Endothelial cell of umbilical vein (primary cell): ENCODE measurements around the gene DCLK1. TPM values are rescaled to one million over a fixed set of nuclear protein-coding genes. Genes with fewer than 3 reads are reported as not detected.

ENCODE experiments used
- BruUV-seq: library from RNA; stranded (reverse); fragments of 400-500 nt; replicated peaks from 2 replicates; lab custom pipeline; 2021; lab: Mats Ljungman, UMichigan
- CTCF ChIA-PET: fragments of 300-600, 350-600 bp; sonication (Branson Sonifier 250); formaldehyde crosslinking; loops from one replicate; lab custom pipeline; 2021; ENCODE audit warnings: antibody characterized with exemption, inconsistent platforms; lab: Charles Lee
- POLR2A ChIA-PET: fragments of 300-600, 350-600 bp; sonication (Branson Sonifier 250); formaldehyde crosslinking; loops from one replicate; lab custom pipeline; 2021; ENCODE audit warnings: antibody characterized with exemption, inconsistent platforms; lab: Charles Lee
- DNase-seq: peaks from one replicate; pipeline ENCODE4 v3.0.0-alpha.2; 2011; ENCODE audit warnings: low read depth, low spot score
- FAIRE-seq: peaks from 2 replicates; lab custom pipeline; 2011; peaks lifted over from hg19 to GRCh38; lab: Jason Lieb, UNC
- H2AFZ ChIP-seq: 2 replicates; pipeline ENCODE4 v1.6.0; 2012; ENCODE audit warnings: low read depth, low read length, control low read depth, inconsistent platforms
- H3K27ac ChIP-seq: 2 replicates; pipeline ENCODE4 v1.5.1; 2011; ENCODE audit warnings: low read depth, mild to moderate bottlenecking, control low read depth, low read length, moderate library complexity; ENCODE audit not compliant: insufficient read depth
- H3K27me3 ChIP-seq, 2 experiments: 2 replicates each; pipeline versions ENCODE4 v1.6.0 to v1.6.1; 2011; ENCODE audit warnings: low read length in 2 of 2, mixed read lengths in 1 of 2; ENCODE audit not compliant: control insufficient read depth in 2 of 2, insufficient read depth in 2 of 2
- H3K36me3 ChIP-seq, 2 experiments: 2 replicates in 1 of 2; 3 replicates in 1 of 2; pipeline ENCODE4 v1.5.1; 2011; ENCODE audit warnings: low read length in 2 of 2, mild to moderate bottlenecking in 1 of 2, moderate library complexity in 1 of 2; ENCODE audit not compliant: control insufficient read depth in 2 of 2, insufficient read depth in 2 of 2; ENCODE audit errors: extremely low read depth in 1 of 2
- H3K4me1 ChIP-seq: 3 replicates; pipeline ENCODE4 v1.5.1; 2011; ENCODE audit warnings: mild to moderate bottlenecking, low read length; ENCODE audit not compliant: control insufficient read depth, insufficient read depth; ENCODE audit errors: extremely low read depth
- H3K4me2 ChIP-seq: 2 replicates; pipeline ENCODE4 v1.6.1; 2011; ENCODE audit warnings: low read length, control low read depth, mixed read lengths; ENCODE audit not compliant: insufficient read depth
- H3K4me3 ChIP-seq, 3 experiments: fragments of 200-600 bp in 1 of 3; sonication (generic), shearing (Covaris generic) in 1 of 3; replicated peaks in 1 of 3; 2 replicates each; pipeline ENCODE4 v1.5.1; 2011 to 2016; ENCODE audit warnings: control low read depth in 3 of 3, low read length in 3 of 3, mild to moderate bottlenecking in 2 of 3, inconsistent platforms in 1 of 3, low read depth in 1 of 3, moderate library complexity in 1 of 3; ENCODE audit not compliant: insufficient read depth in 1 of 3
- H3K79me2 ChIP-seq: 2 replicates; pipeline ENCODE4 v1.6.0; 2012; ENCODE audit warnings: low read length, inconsistent platforms; ENCODE audit not compliant: control insufficient read depth, insufficient read depth
- H3K9ac ChIP-seq: replicated peaks from 2 replicates; pipeline ENCODE3; 2011; ENCODE audit warnings: low read length, control low read depth; ENCODE audit not compliant: insufficient read depth; ENCODE audit errors: extremely low read depth
- H3K9me1 ChIP-seq: replicated peaks from 3 replicates; pipeline ENCODE4 v1.6.0; 2011; ENCODE audit warnings: mild to moderate bottlenecking, low read length; ENCODE audit not compliant: control insufficient read depth, insufficient read depth; ENCODE audit errors: extremely low read depth
- H3K9me3 ChIP-seq: replicated peaks from 2 replicates; pipeline ENCODE4 v1.5.1; 2012; ENCODE audit warnings: low read length, inconsistent platforms; ENCODE audit not compliant: control insufficient read depth, insufficient read depth
- H4K20me1 ChIP-seq: replicated peaks from 2 replicates; pipeline ENCODE3; 2011; ENCODE audit warnings: mild to moderate bottlenecking, low read length; ENCODE audit not compliant: control insufficient read depth, insufficient read depth; ENCODE audit errors: extremely low read depth
- EZH2 ChIP-seq: IDR thresholded peaks from 2 replicates; pipeline ENCODE4 v1.6.1; 2012; ENCODE audit warnings: borderline replicate concordance, low read depth, mild to moderate bottlenecking, moderate library complexity, low read length, inconsistent platforms; ENCODE audit not compliant: severe bottlenecking
- FOS ChIP-seq: IDR thresholded peaks from 2 replicates; pipeline ENCODE4 v1.6.1; 2011; ENCODE audit warnings: mild to moderate bottlenecking, low read length, moderate library complexity, borderline replicate concordance; ENCODE audit not compliant: insufficient read depth
- GATA2 ChIP-seq: IDR thresholded peaks from 2 replicates; pipeline ENCODE4 v1.7.0; 2011; ENCODE audit warnings: low read depth, mild to moderate bottlenecking, moderate library complexity, mixed read lengths, low read length; ENCODE audit not compliant: insufficient read length, insufficient read depth
- JUN ChIP-seq: IDR thresholded peaks from 2 replicates; pipeline ENCODE4 v1.6.1; 2011; ENCODE audit warnings: borderline replicate concordance, low read depth; ENCODE audit not compliant: insufficient read length, insufficient read depth
- MAX ChIP-seq: IDR thresholded peaks from 2 replicates; pipeline ENCODE4 v1.6.1; 2011; ENCODE audit not compliant: insufficient read depth, insufficient read length
- MYC ChIP-seq: IDR thresholded peaks from one replicate; pipeline ENCODE4 v1.6.1; 2011; ENCODE audit warnings: mild to moderate bottlenecking, low read depth, low read length
- POLR2A ChIP-seq: IDR thresholded peaks from 2 replicates; pipeline ENCODE4 v1.6.1; 2012; ENCODE audit warnings: low read depth, mild to moderate bottlenecking, control low read depth, low read length
- POLR2AphosphoS5 ChIP-seq: IDR thresholded peaks from 2 replicates; pipeline ENCODE4 v1.6.1; 2012; ENCODE audit warnings: low read depth, mild to moderate bottlenecking, control low read depth, low read length, moderate library complexity; ENCODE audit not compliant: insufficient read depth
- dilution Hi-C: fragments of 300-500 bp; cut with MboI; formaldehyde crosslinking; loops from one replicate; pipeline ENCODE4 v1.15.0; 2019; ENCODE audit warnings: low sequenced_read_pairs; ENCODE audit not compliant: extremely low pct_ligation_motif_present
- intact Hi-C: fragments of 100-400 bp; cut with micrococcal nuclease; formaldehyde crosslinking; loops from one replicate; pipeline ENCODE4 v1.10.0; 2022
- polyA plus RNA-seq, 4 experiments: library from polyadenylated mRNA; depleted of rRNA in 3 of 4; stranded (reverse) in 3 of 4; unstranded in 1 of 4; fragments of >200 nt; gene quantifications; 2 replicates each; pipeline versions ENCODE4 v1.2.1 to v1.2.3, GENCODE V29; 2011 to 2012; ENCODE audit warnings: missing spikeins in 1 of 4
- total RNA-seq: library from RNA; stranded (reverse); gene quantifications from 2 replicates; pipeline ENCODE4 v1.2.3, GENCODE V29; 2021
- TF ChIP-seq, protein P1 (sequence below), 2 donors: IDR thresholded peaks; 1 replicate in 1 of 2; 2 replicates in 1 of 2; pipeline ENCODE4 v1.5.1; 2011; ENCODE audit warnings: low read length in 2 of 2, mild to moderate bottlenecking in 2 of 2, moderate library complexity in 2 of 2, control low read depth in 1 of 2, inconsistent platforms in 1 of 2, low read depth in 1 of 2; ENCODE audit not compliant: insufficient read depth in 1 of 2; ENCODE audit errors: extremely low read depth in 1 of 2

DCLK1 gene
- total and polyA plus RNA-seq, 2 donors (not counting 3 experiments of a cell fraction or from before 2014, with no cell fraction given): 0.28 to 3.9 TPM

GRCh38 chr13:35988648-35989081 lies 142.5 kb downstream of the DCLK1 start:
- intact Hi-C loops: no loop called here
- Histone ChIP-seq H3K9me3 (no peaks in the 10 kb centered on the region), H3K9me1 (no peaks in the 10 kb centered on the region), H3K4me2 (no peak overlapping the region), H3K27me3 (peaks cover 0 to 5% of the 10 kb centered on the region in 2 experiments), H3K36me3 (no peaks in the 10 kb centered on the region), H4K20me1 (no peaks in the 10 kb centered on the region), H3K79me2 (no peaks in the 10 kb centered on the region), H2AFZ (no peak overlapping the region), H3K4me3 (no peak overlapping the region), H3K9ac (no peak overlapping the region), H3K4me1 (no peaks in the 10 kb centered on the region), H3K27ac (no peak overlapping the region)
- ChIA-PET CTCF (interaction anchor here (1.2 to 1.5 kb wide), 3 partner anchors 9 to 287 kb away, joined by 3 to 6 read pairs (median 4); no protein-coding TSS in a partner anchor), POLR2A (no interaction called here)
- dilution Hi-C loops: no loop called here
- FAIRE-seq (no peak), DNase-seq (no peak)
- BruUV-seq: no TSS peak
- TF ChIP-seq MAX (no peak), JUN (no peak), EZH2 (no peak), MYC (no peak), POLR2AphosphoS5 (no peak), GATA2 (no peak), FOS (no peak), POLR2A (no peak)
- TF ChIP-seq, protein P1, sequence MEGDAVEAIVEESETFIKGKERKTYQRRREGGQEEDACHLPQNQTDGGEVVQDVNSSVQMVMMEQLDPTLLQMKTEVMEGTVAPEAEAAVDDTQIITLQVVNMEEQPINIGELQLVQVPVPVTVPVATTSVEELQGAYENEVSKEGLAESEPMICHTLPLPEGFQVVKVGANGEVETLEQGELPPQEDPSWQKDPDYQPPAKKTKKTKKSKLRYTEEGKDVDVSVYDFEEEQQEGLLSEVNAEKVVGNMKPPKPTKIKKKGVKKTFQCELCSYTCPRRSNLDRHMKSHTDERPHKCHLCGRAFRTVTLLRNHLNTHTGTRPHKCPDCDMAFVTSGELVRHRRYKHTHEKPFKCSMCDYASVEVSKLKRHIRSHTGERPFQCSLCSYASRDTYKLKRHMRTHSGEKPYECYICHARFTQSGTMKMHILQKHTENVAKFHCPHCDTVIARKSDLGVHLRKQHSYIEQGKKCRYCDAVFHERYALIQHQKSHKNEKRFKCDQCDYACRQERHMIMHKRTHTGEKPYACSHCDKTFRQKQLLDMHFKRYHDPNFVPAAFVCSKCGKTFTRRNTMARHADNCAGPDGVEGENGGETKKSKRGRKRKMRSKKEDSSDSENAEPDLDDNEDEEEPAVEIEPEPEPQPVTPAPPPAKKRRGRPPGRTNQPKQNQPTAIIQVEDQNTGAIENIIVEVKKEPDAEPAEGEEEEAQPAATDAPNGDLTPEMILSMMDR (IDR thresholded peaks at IDR 0.05; ENCODE audit: extremely low read depth in 1 of 2, insufficient read depth in 1 of 2, low read depth in 1 of 2, low read length in 2 of 2): no peak
